Trophoblast cell (in vitro differentiated cells and primary cell): ENCODE measurements around the gene CFAP46.

ENCODE experiments used
- DNase-seq, 2 donors: peaks; one replicate each; pipeline ENCODE4 v3.0.0-alpha.2; 2016
- H2AFZ ChIP-seq: 2 replicates; pipeline ENCODE4 v1.6.1; 2013; ENCODE audit warnings: low read length, moderate library complexity, mild to moderate bottlenecking; ENCODE audit not compliant: insufficient read depth, poor library complexity
- H2AK5ac ChIP-seq: 2 replicates; pipeline ENCODE4 v1.6.1; 2013; ENCODE audit warnings: mild to moderate bottlenecking, low read length
- H2BK120ac ChIP-seq: 2 replicates; pipeline ENCODE4 v1.6.1; 2013; ENCODE audit warnings: low read length, mild to moderate bottlenecking, moderate library complexity; ENCODE audit not compliant: insufficient read depth, poor library complexity
- H2BK12ac ChIP-seq: 2 replicates; pipeline ENCODE4 v1.6.1; 2013; ENCODE audit warnings: mild to moderate bottlenecking, low read length, moderate library complexity
- H2BK5ac ChIP-seq: 2 replicates; pipeline ENCODE4 v1.6.1; 2013; ENCODE audit warnings: low read length, low read depth, moderate library complexity, mild to moderate bottlenecking; ENCODE audit not compliant: poor library complexity
- H3K14ac ChIP-seq: 2 replicates; pipeline ENCODE4 v1.6.1; 2013; ENCODE audit warnings: mild to moderate bottlenecking, low read length
- H3K18ac ChIP-seq: 2 replicates; pipeline ENCODE4 v1.6.1; 2013; ENCODE audit warnings: mild to moderate bottlenecking, low read length
- H3K23ac ChIP-seq: 2 replicates; pipeline ENCODE4 v1.6.1; 2013; ENCODE audit warnings: low read length
- H3K27ac ChIP-seq: 2 replicates; pipeline ENCODE4 v1.5.1; 2013; ENCODE audit warnings: low read depth, mild to moderate bottlenecking, inconsistent platforms, low read length, moderate library complexity
- H3K27me3 ChIP-seq: 2 replicates; pipeline ENCODE4 v1.6.1; 2013; ENCODE audit warnings: inconsistent platforms, mild to moderate bottlenecking, low read length, moderate library complexity; ENCODE audit not compliant: insufficient read depth
- H3K36me3 ChIP-seq, 2 experiments: 1 replicate in 1 of 2; 2 replicates in 1 of 2; pipeline ENCODE4 v1.6.1; 2013; ENCODE audit warnings: low read length in 2 of 2, mild to moderate bottlenecking in 2 of 2, moderate library complexity in 1 of 2; ENCODE audit not compliant: insufficient read depth in 2 of 2, control insufficient read depth in 1 of 2
- H3K4ac ChIP-seq: 2 replicates; pipeline ENCODE4 v1.6.1; 2013; ENCODE audit warnings: low read depth, mild to moderate bottlenecking, low read length, moderate library complexity
- H3K4me1 ChIP-seq, 2 experiments: 1 replicate in 1 of 2; 2 replicates in 1 of 2; pipeline ENCODE4 v1.6.1; 2013; ENCODE audit warnings: low read length in 2 of 2, mild to moderate bottlenecking in 2 of 2, moderate library complexity in 1 of 2; ENCODE audit not compliant: insufficient read depth in 2 of 2, control insufficient read depth in 1 of 2
- H3K4me2 ChIP-seq: 2 replicates; pipeline ENCODE4 v1.6.1; 2013; ENCODE audit warnings: inconsistent platforms, mild to moderate bottlenecking, low read length, moderate library complexity
- H3K4me3 ChIP-seq: 2 replicates; pipeline ENCODE4 v1.5.1; 2013; ENCODE audit warnings: mild to moderate bottlenecking, low read depth, low read length, inconsistent platforms
- H3K79me1 ChIP-seq: one replicate; pipeline ENCODE4 v1.6.1; 2013; ENCODE audit warnings: low read length
- H3K79me2 ChIP-seq: 2 replicates; pipeline ENCODE4 v1.6.1; 2013; ENCODE audit warnings: low read length, mild to moderate bottlenecking; ENCODE audit not compliant: control insufficient read depth, insufficient read depth, poor library complexity
- H3K9ac ChIP-seq: 2 replicates; pipeline ENCODE4 v1.6.1; 2013; ENCODE audit warnings: mild to moderate bottlenecking, low read length
- H3K9me3 ChIP-seq: 2 replicates; pipeline ENCODE4 v1.6.1; 2013; ENCODE audit warnings: low read depth, mild to moderate bottlenecking, control low read depth, inconsistent platforms, low read length; ENCODE audit not compliant: insufficient read depth
- H4K12ac ChIP-seq: 2 replicates; pipeline ENCODE4 v1.6.1; 2013; ENCODE audit warnings: low read depth, mild to moderate bottlenecking, low read length, moderate library complexity
- H4K8ac ChIP-seq: 2 replicates; pipeline ENCODE4 v1.6.1; 2013; ENCODE audit warnings: low read depth, mild to moderate bottlenecking, low read length, moderate library complexity
- H4K91ac ChIP-seq: one replicate; pipeline ENCODE4 v1.6.1; 2013; ENCODE audit warnings: low read depth, mild to moderate bottlenecking, low read length, moderate library complexity
- WGBS: extraction: QIAGEN DNeasy Blood & Tissue Kit; methylation state at CpG from one replicate; pipeline ENCODE4 v1.1.7; 2013; ENCODE audit warnings: missing lambda C conversion rate; ENCODE audit not compliant: insufficient read length, insufficient coverage; ENCODE audit errors: extremely low coverage; 5-methylcytosine and 5-hydroxymethylcytosine counted together

The CFAP46 gene

GRCh38 chr10:132959559-132959961 lies 17.2 kb upstream of the CFAP46 start:
- Histone ChIP-seq H2BK5ac (no peak overlapping the region), H3K27me3 (no peaks in the 10 kb centered on the region), H3K4me3 (no peak overlapping the region), H3K14ac (no peak overlapping the region), H3K9ac (no peak overlapping the region), H3K18ac (no peak overlapping the region), H2BK12ac (no peak overlapping the region), H4K8ac (no peak overlapping the region), H2BK120ac (no peak overlapping the region), H3K4me2 (no peak overlapping the region), H3K79me2 (no peaks in the 10 kb centered on the region), H4K12ac (no peak overlapping the region), H3K27ac (no peak overlapping the region), H4K91ac (no peak overlapping the region), H2AFZ (no peak overlapping the region), H3K4me1 (peaks cover 8 to 9% of the 10 kb centered on the region in 2 experiments), H3K9me3 (peaks cover 5% of the 10 kb centered on the region), H3K23ac (no peak overlapping the region), H3K4ac (no peak overlapping the region), H3K79me1 (no peaks in the 10 kb centered on the region), H3K36me3 (no peaks in the 10 kb centered on the region), H2AK5ac (no peak overlapping the region)
- WGBS: no CpG with 5 or more reads among the region's 8 CpGs
- DNase-seq: no peak

GRCh38 chr10:132958883-132959558 lies 16.7 kb upstream of the CFAP46 start:
- Histone ChIP-seq H4K8ac (no peak overlapping the region), H3K4me3 (no peak overlapping the region), H3K4me2 (no peak overlapping the region), H3K79me1 (no peaks in the 10 kb centered on the region), H3K36me3 (no peaks in the 10 kb centered on the region), H3K23ac (no peak overlapping the region), H3K4me1 (peaks cover 8 to 9% of the 10 kb centered on the region in 2 experiments), H3K27me3 (no peaks in the 10 kb centered on the region), H3K18ac (no peak overlapping the region), H2AK5ac (no peak overlapping the region), H3K27ac (no peak overlapping the region), H4K12ac (no peak overlapping the region), H3K79me2 (no peaks in the 10 kb centered on the region), H3K4ac (no peak overlapping the region), H2AFZ (no peak overlapping the region), H3K9me3 (peaks cover 5% of the 10 kb centered on the region), H4K91ac (no peak overlapping the region), H2BK120ac (no peak overlapping the region), H3K14ac (no peak overlapping the region), H3K9ac (no peak overlapping the region), H2BK12ac (no peak overlapping the region), H2BK5ac (no peak overlapping the region)
- WGBS: no CpG with 5 or more reads among the region's 23 CpGs
- DNase-seq: no peak

GRCh38 chr10:132957981-132958882 lies 15.9 kb upstream of the CFAP46 start:
- no peak for DNase-seq
- H3K18ac ChIP-seq: no peak overlapping the region
- no CpG with 5 or more reads among the region's 34 CpGs for WGBS
- no peak overlapping the region for H3K4me3 ChIP-seq
- no peak overlapping the region for H2AK5ac ChIP-seq
- no peak overlapping the region for H3K27ac ChIP-seq
- H2BK12ac ChIP-seq: no peak overlapping the region
- H3K36me3 ChIP-seq: no peaks in the 10 kb centered on the region
- H3K79me1 ChIP-seq: no peaks in the 10 kb centered on the region
- H2BK5ac ChIP-seq: no peak overlapping the region
- no peaks in the 10 kb centered on the region for H3K79me2 ChIP-seq
- no peak overlapping the region for H3K23ac ChIP-seq
- peaks cover 5% of the 10 kb centered on the region for H3K9me3 ChIP-seq
- no peak overlapping the region for H4K91ac ChIP-seq
- H3K27me3 ChIP-seq: no peaks in the 10 kb centered on the region
- no peak overlapping the region for H2AFZ ChIP-seq
- H3K4me2 ChIP-seq: no peak overlapping the region
- H3K9ac ChIP-seq: no peak overlapping the region
- no peak overlapping the region for H2BK120ac ChIP-seq
- no peak overlapping the region for H4K12ac ChIP-seq
- H3K14ac ChIP-seq: no peak overlapping the region
- H3K4me1 ChIP-seq: peaks cover 8 to 9% of the 10 kb centered on the region in 2 experiments
- H3K4ac ChIP-seq: no peak overlapping the region
- H4K8ac ChIP-seq: no peak overlapping the region

GRCh38 chr10:132957131-132957530 lies 14.8 kb upstream of the CFAP46 start:
- no peak overlapping the region for H2AK5ac ChIP-seq
- no peak overlapping the region for H3K9ac ChIP-seq
- H2BK12ac ChIP-seq: no peak overlapping the region
- H3K4me1 ChIP-seq: peaks cover 8 to 9% of the 10 kb centered on the region in 2 experiments
- no peaks in the 10 kb centered on the region for H3K79me1 ChIP-seq
- H3K4me3 ChIP-seq: no peak overlapping the region
- H3K79me2 ChIP-seq: no peaks in the 10 kb centered on the region
- H2AFZ ChIP-seq: no peak overlapping the region
- no peak for DNase-seq
- H3K36me3 ChIP-seq: no peaks in the 10 kb centered on the region
- H3K23ac ChIP-seq: no peak overlapping the region
- H3K4ac ChIP-seq: no peak overlapping the region
- no peak overlapping the region for H3K27ac ChIP-seq
- no peak overlapping the region for H2BK120ac ChIP-seq
- H3K9me3 ChIP-seq: peaks cover 5% of the 10 kb centered on the region
- WGBS: no CpG with 5 or more reads among the region's 10 CpGs
- H3K27me3 ChIP-seq: no peaks in the 10 kb centered on the region
- H2BK5ac ChIP-seq: no peak overlapping the region
- no peak overlapping the region for H4K91ac ChIP-seq
- no peak overlapping the region for H3K18ac ChIP-seq
- no peak overlapping the region for H4K8ac ChIP-seq
- H3K4me2 ChIP-seq: no peak overlapping the region
- H3K14ac ChIP-seq: no peak overlapping the region
- H4K12ac ChIP-seq: no peak overlapping the region
